ENCODE measurements around the gene GMEB2. TPM values are rescaled to one million over a fixed set of nuclear protein-coding genes. Genes with fewer than 3 reads are reported as not detected.

The GMEB2 gene
- total and polyA plus RNA-seq, 2 donors (not counting 1 experiment from before 2014, with no cell fraction given): 6.3 to 10.9 TPM

- Histone ChIP-seq H3K9ac (ENCODE audit: insufficient read depth, low read length) (no peak overlapping the region), H3K9me3 (ENCODE audit: control insufficient read depth, insufficient read depth, low read depth, low read length) (no peaks in the 10 kb centered on the region), H3K4me3 (replicated peaks in 1 of 4; ENCODE audit: control extremely low read depth in 1 of 4, insufficient read depth in 1 of 4, low read depth in 3 of 4, low read length in 4 of 4) (no peak overlapping the region), H3K4me2 (ENCODE audit: extremely low read depth, insufficient read depth, low read length) (no peak overlapping the region), H3K27me3 (ENCODE audit: control insufficient read depth, insufficient read depth, low read length) (no peaks in the 10 kb centered on the region), H4K20me1 (ENCODE audit: control insufficient read depth, extremely low read depth, insufficient read depth, low read length) (no peaks in the 10 kb centered on the region), H3K79me2 (ENCODE audit: control insufficient read depth, insufficient read depth, low read length) (no peaks in the 10 kb centered on the region), H3K36me3 (ENCODE audit: control insufficient read depth, insufficient read depth, low read length) (peaks cover 17% of the 10 kb centered on the region), H3K4me1 (ENCODE audit: control insufficient read depth, extremely low read depth, insufficient read depth, low read length) (no peaks in the 10 kb centered on the region), H2AFZ (ENCODE audit: low read length) (no peak overlapping the region), H3K27ac (ENCODE audit: insufficient read depth, low read length) (no peak overlapping the region)
- DNase-seq (ENCODE audit: low read depth in 2 of 2): no peak
- TF ChIP-seq CTCF (conservative IDR thresholded peaks at IDR 0.05 in 1 of 2, IDR thresholded peaks at IDR 0.05 in 1 of 2; ENCODE audit: low read depth in 1 of 2, low read length in 2 of 2): no peak
- TF ChIP-seq EZH2 (IDR thresholded peaks at IDR 0.05; ENCODE audit: low read length, missing control alignments): no peak
Measured at GRCh38 chr20:63566395-63567135, 60.3 kb downstream of the GMEB2 start.

DNA sequence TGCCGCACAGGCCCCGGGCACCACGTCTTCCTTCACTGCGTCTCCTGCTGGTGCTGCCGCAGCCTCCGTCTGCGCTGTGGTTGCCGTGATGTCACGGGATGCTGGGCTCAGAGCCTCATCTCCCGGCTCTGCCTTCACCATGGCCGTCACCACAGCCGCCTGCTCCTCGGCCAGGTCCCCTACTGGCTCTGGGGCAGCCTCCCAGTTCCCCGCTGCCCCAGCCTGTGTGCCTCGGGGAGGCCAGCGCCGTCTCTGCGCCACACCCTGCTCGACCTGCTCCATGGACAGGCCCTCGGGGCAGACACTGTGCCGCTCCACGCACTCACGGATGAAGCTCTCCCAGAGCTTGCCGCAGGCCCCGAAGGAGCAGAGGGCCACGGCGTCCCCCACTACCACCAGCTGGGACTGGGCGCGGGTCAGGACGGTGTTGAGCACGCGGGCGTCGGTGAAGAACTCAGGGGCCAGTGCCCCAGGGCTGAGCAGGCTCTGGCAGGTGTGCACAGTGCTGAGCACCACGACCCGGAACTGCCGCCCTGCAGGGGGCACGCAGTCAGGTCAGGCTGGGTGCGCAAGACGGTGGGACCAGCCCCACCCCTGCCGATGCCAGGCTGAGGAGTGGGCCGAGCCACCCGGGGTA is 61.1 kb downstream of the GMEB2 start:
- H3K79me2 ChIP-seq (ENCODE audit: control insufficient read depth, insufficient read depth, low read length): no peaks in the 10 kb centered on the region
- no peak overlapping the region for H3K9ac ChIP-seq (ENCODE audit: insufficient read depth, low read length)
- H3K4me1 ChIP-seq (ENCODE audit: control insufficient read depth, extremely low read depth, insufficient read depth, low read length): no peaks in the 10 kb centered on the region
- H3K27ac ChIP-seq (ENCODE audit: insufficient read depth, low read length): no peak overlapping the region
- H3K4me2 ChIP-seq (ENCODE audit: extremely low read depth, insufficient read depth, low read length): no peak overlapping the region
- no peak for DNase-seq (ENCODE audit: low read depth in 2 of 2)
- H3K36me3 ChIP-seq (ENCODE audit: control insufficient read depth, insufficient read depth, low read length): peaks cover 17% of the 10 kb centered on the region
- no peaks in the 10 kb centered on the region for H3K9me3 ChIP-seq (ENCODE audit: control insufficient read depth, insufficient read depth, low read depth, low read length)
- H4K20me1 ChIP-seq (ENCODE audit: control insufficient read depth, extremely low read depth, insufficient read depth, low read length): no peaks in the 10 kb centered on the region
- TF ChIP-seq CTCF (conservative IDR thresholded peaks at IDR 0.05 in 1 of 2, IDR thresholded peaks at IDR 0.05 in 1 of 2; ENCODE audit: low read depth in 1 of 2, low read length in 2 of 2): no peak
- TF ChIP-seq EZH2 (IDR thresholded peaks at IDR 0.05; ENCODE audit: low read length, missing control alignments): no peak
- H3K4me3 ChIP-seq (replicated peaks in 1 of 4; ENCODE audit: control extremely low read depth in 1 of 4, insufficient read depth in 1 of 4, low read depth in 3 of 4, low read length in 4 of 4): no peak overlapping the region
- no peak overlapping the region for H2AFZ ChIP-seq (ENCODE audit: low read length)
- no peaks in the 10 kb centered on the region for H3K27me3 ChIP-seq (ENCODE audit: control insufficient read depth, insufficient read depth, low read length)

DNA sequence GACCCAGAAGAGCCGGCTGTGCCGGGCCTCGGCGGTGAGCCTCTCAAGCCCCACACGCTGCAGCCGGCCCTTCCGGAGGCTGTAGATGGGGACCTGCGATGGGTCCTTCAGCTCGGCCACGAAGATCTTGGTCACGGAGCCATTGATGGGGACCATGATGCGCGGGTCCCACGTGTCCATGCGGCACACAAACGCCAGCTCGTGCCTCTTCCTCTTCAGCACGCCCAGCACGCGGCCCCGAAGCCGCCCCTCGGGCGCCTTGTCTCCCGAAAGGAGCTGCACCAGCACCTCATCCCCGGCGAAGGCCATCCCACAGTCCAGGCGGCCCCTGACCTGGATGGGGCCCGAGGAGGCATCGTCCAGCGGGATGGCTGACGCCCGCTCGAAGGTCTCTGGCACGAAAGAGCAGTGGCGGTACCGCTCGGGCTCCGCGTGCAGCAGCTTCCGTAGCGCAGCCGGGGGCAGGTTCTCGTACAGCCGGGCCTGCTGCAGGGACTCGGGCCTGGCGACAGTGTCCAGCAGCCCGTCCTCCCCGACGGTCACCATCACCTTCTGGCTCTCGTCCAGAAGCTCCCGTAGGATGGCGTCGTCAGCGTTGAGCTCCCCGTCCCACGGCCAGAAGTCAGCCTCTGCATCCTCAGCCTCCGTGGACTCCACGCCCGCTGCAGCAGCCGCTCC is 61.7 kb downstream of the GMEB2 start:
- Histone ChIP-seq H3K9me3 (ENCODE audit: control insufficient read depth, insufficient read depth, low read depth, low read length) (no peaks in the 10 kb centered on the region), H3K4me1 (ENCODE audit: control insufficient read depth, extremely low read depth, insufficient read depth, low read length) (no peaks in the 10 kb centered on the region), H3K79me2 (ENCODE audit: control insufficient read depth, insufficient read depth, low read length) (no peaks in the 10 kb centered on the region), H4K20me1 (ENCODE audit: control insufficient read depth, extremely low read depth, insufficient read depth, low read length) (no peaks in the 10 kb centered on the region), H3K27me3 (ENCODE audit: control insufficient read depth, insufficient read depth, low read length) (no peaks in the 10 kb centered on the region), H3K36me3 (ENCODE audit: control insufficient read depth, insufficient read depth, low read length) (peaks cover 21% of the 10 kb centered on the region), H3K4me2 (ENCODE audit: extremely low read depth, insufficient read depth, low read length) (no peak overlapping the region), H3K4me3 (replicated peaks in 1 of 4; ENCODE audit: control extremely low read depth in 1 of 4, insufficient read depth in 1 of 4, low read depth in 3 of 4, low read length in 4 of 4) (no peak overlapping the region), H3K27ac (ENCODE audit: insufficient read depth, low read length) (no peak overlapping the region), H3K9ac (ENCODE audit: insufficient read depth, low read length) (no peak overlapping the region), H2AFZ (ENCODE audit: low read length) (no peak overlapping the region)
- no peak for TF ChIP-seq EZH2 (IDR thresholded peaks at IDR 0.05; ENCODE audit: low read length, missing control alignments)
- TF ChIP-seq CTCF (conservative IDR thresholded peaks at IDR 0.05 in 1 of 2, IDR thresholded peaks at IDR 0.05 in 1 of 2; ENCODE audit: low read depth in 1 of 2, low read length in 2 of 2): no peak
- no peak for DNase-seq (ENCODE audit: low read depth in 2 of 2)
